ENCODE measurements around the gene YBX3. TPM values are rescaled to one million over a fixed set of nuclear protein-coding genes. Genes with fewer than 3 reads are reported as not detected.

YBX3 gene
- polyA plus RNA-seq, 1 donor from 2014 or later, result 3.4 TPM

- H3K4me3 ChIP-seq (ENCODE audit: low read length), result no peak overlapping the region
- no peaks in the 10 kb centered on the region for H3K36me3 ChIP-seq (ENCODE audit: insufficient read depth, low read length)
- peaks cover 21% of the 10 kb centered on the region for H3K27me3 ChIP-seq (ENCODE audit: insufficient read depth, low read depth, low read length)
- TF ChIP-seq REST (IDR thresholded peaks at IDR 0.05; ENCODE audit: borderline replicate concordance), result no peak
- no peak for TF ChIP-seq TAF1 (IDR thresholded peaks at IDR 0.05; ENCODE audit: low read depth)
- TF ChIP-seq EZH2 (IDR thresholded peaks at IDR 0.05; ENCODE audit: borderline replicate concordance, insufficient read depth, low read length, poor library complexity, severe bottlenecking), result no peak
- H3K9me3 ChIP-seq (ENCODE audit: low read length), result no peaks in the 10 kb centered on the region
- no peak overlapping the region for H3K4me2 ChIP-seq (ENCODE audit: low read length)
- H3F3A ChIP-seq (ENCODE audit: insufficient read depth, low read length, poor library complexity, severe bottlenecking), result no peaks in the 10 kb centered on the region
- H3K27ac ChIP-seq (ENCODE audit: low read length), result no peak overlapping the region
- H3K9ac ChIP-seq (ENCODE audit: low read length), result no peak overlapping the region
- no peaks in the 10 kb centered on the region for H4K20me1 ChIP-seq (ENCODE audit: insufficient read depth)
- H3K9me2 ChIP-seq (ENCODE audit: insufficient read depth, low read length), result no peaks in the 10 kb centered on the region
- no peak overlapping the region for H2AFZ ChIP-seq (ENCODE audit: low read depth, low read length)
- H3K79me2 ChIP-seq (replicated peaks; ENCODE audit: insufficient read depth, low read length), result peaks cover 4% of the 10 kb centered on the region
Observed at GRCh38 chr12:10718279-10718821, 4.8 kb downstream of the YBX3 start.

DNA sequence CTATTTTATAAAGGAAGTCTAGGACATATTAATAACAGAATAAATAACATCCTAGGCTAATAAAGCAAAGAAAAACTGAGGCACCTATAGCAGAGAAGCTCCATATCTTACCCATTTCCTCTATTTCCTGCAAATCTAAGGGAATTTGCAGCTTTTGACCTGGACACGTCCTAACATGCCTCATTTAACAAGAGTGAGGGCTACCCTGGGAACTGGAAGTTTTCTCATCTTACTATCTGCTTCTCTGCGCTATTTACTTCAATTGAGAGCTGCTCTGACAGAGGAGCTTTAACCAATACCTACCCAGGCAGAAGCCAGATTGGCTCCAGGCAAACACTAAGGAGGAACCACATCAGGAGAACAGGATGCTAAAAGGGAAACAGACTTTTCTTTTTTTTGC is 5.7 kb downstream of the YBX3 start:
- TF ChIP-seq TAF1 (IDR thresholded peaks at IDR 0.05; ENCODE audit: low read depth) (no peak), REST (IDR thresholded peaks at IDR 0.05; ENCODE audit: borderline replicate concordance) (no peak), CTCF (IDR thresholded peaks at IDR 0.05; ENCODE audit: poor library complexity, severe bottlenecking) (no peak), MXI1 (conservative IDR thresholded peaks at IDR 0.05; ENCODE audit: poor library complexity, severe bottlenecking) (no peak), SMC3 (conservative IDR thresholded peaks at IDR 0.05; ENCODE audit: poor library complexity) (no peak), RAD21 (conservative IDR thresholded peaks at IDR 0.05) (no peak), POLR2AphosphoS5 (IDR thresholded peaks at IDR 0.05) (no peak), EZH2 (IDR thresholded peaks at IDR 0.05; ENCODE audit: borderline replicate concordance, insufficient read depth, low read length, poor library complexity, severe bottlenecking) (no peak), EP300 (conservative IDR thresholded peaks at IDR 0.05; ENCODE audit: poor library complexity, severe bottlenecking) (no peak)
- Histone ChIP-seq H3F3A (ENCODE audit: insufficient read depth, low read length, poor library complexity, severe bottlenecking) (no peaks in the 10 kb centered on the region), H3K9me2 (ENCODE audit: insufficient read depth, low read length) (no peaks in the 10 kb centered on the region), H3K4me3 (ENCODE audit: low read length) (no peak overlapping the region), H3K27ac (ENCODE audit: low read length) (no peak overlapping the region), H3K79me2 (replicated peaks; ENCODE audit: insufficient read depth, low read length) (peaks cover 4% of the 10 kb centered on the region), H2AFZ (ENCODE audit: low read depth, low read length) (no peak overlapping the region), H3K4me2 (ENCODE audit: low read length) (no peak overlapping the region), H4K20me1 (ENCODE audit: insufficient read depth) (no peaks in the 10 kb centered on the region), H3K36me3 (ENCODE audit: insufficient read depth, low read length) (no peaks in the 10 kb centered on the region), H3K9ac (ENCODE audit: low read length) (no peak overlapping the region), H3K9me3 (ENCODE audit: low read length) (no peaks in the 10 kb centered on the region), H3K27me3 (ENCODE audit: insufficient read depth, low read depth, low read length) (peaks cover 15% of the 10 kb centered on the region)

Data from neural cell (in vitro differentiated cells).